HG03159 (cell line): ENCODE data around the gene GFRA1.

ENCODE experiments used
- ATAC-seq: cut with Tn5 transposase; IDR thresholded peaks from one replicate; pipeline ENCODE4 v1.9.1; 2021; ENCODE audit warnings: mild to moderate bottlenecking, moderate library complexity; ENCODE audit not compliant: unreplicated experiment

The GFRA1 gene

GRCh38 chr10:116271593-116272439 lies 1.2 kb downstream of the GFRA1 start:
- no peak for ATAC-seq

GRCh38 chr10:116270771-116271592 lies 2.0 kb downstream of the GFRA1 start:
- no peak for ATAC-seq

- no peak for ATAC-seq
Observed at GRCh38 chr10:116270126-116270770, 2.8 kb downstream of the GFRA1 start.

GRCh38 chr10:116269619-116270018 lies 3.4 kb downstream of the GFRA1 start:
- no peak for ATAC-seq

- ATAC-seq, result no peak
Observed at GRCh38 chr10:116268976-116269375, 4.0 kb downstream of the GFRA1 start.

GRCh38 chr10:116265686-116266085 lies 7.3 kb downstream of the GFRA1 start:
- ATAC-seq, result no peak

GRCh38 chr10:116263870-116264655 lies 8.9 kb downstream of the GFRA1 start:
- no peak for ATAC-seq

GRCh38 chr10:116262678-116263077 lies 10.3 kb downstream of the GFRA1 start:
- ATAC-seq, result no peak

- no peak for ATAC-seq
Observed at GRCh38 chr10:116260599-116260998, 12.4 kb downstream of the GFRA1 start.

GRCh38 chr10:116259638-116260037 lies 13.4 kb downstream of the GFRA1 start:
- no peak for ATAC-seq

- no peak for ATAC-seq
Observed at GRCh38 chr10:116257785-116258184, 15.2 kb downstream of the GFRA1 start.

GRCh38 chr10:116256752-116257259 lies 16.2 kb downstream of the GFRA1 start:
- ATAC-seq, result no peak

- ATAC-seq, result no peak
Observed at GRCh38 chr10:116255886-116256751, 16.9 kb downstream of the GFRA1 start.

- ATAC-seq, result no peak
Observed at GRCh38 chr10:116254422-116255155, 18.4 kb downstream of the GFRA1 start.

GRCh38 chr10:116253716-116254115 lies 19.3 kb downstream of the GFRA1 start:
- ATAC-seq, result no peak

- no peak for ATAC-seq
Observed at GRCh38 chr10:116251602-116252395, 21.2 kb downstream of the GFRA1 start.

GRCh38 chr10:116247691-116248090 lies 25.3 kb downstream of the GFRA1 start:
- no peak for ATAC-seq

GRCh38 chr10:116246263-116246662 lies 26.7 kb downstream of the GFRA1 start:
- ATAC-seq, result no peak
